Liver (tissue), 3 donors: Measurements from ENCODE around the gene PMP22.

Experiments used
- SP1 ChIP-seq: IDR thresholded peaks from 2 replicates; pipeline ENCODE4 v1.6.1; 2018; ENCODE audit warnings: antibody characterized with exemption, mild to moderate bottlenecking
- TF ChIP-seq, protein P1 (sequence below): fragments of 150-350 bp; IDR thresholded peaks from 2 replicates; pipeline ENCODE4 v1.5.1; 2017; ENCODE audit warnings: improper control_type of control experiment, low read depth, low read length; ENCODE audit not compliant: missing input control
- donor health status: healthy.
- donor health status: healthy.

GRCh38 chr17:15257796-15258512 lies 7.2 kb downstream of the PMP22 start:
- TF ChIP-seq, protein P1, sequence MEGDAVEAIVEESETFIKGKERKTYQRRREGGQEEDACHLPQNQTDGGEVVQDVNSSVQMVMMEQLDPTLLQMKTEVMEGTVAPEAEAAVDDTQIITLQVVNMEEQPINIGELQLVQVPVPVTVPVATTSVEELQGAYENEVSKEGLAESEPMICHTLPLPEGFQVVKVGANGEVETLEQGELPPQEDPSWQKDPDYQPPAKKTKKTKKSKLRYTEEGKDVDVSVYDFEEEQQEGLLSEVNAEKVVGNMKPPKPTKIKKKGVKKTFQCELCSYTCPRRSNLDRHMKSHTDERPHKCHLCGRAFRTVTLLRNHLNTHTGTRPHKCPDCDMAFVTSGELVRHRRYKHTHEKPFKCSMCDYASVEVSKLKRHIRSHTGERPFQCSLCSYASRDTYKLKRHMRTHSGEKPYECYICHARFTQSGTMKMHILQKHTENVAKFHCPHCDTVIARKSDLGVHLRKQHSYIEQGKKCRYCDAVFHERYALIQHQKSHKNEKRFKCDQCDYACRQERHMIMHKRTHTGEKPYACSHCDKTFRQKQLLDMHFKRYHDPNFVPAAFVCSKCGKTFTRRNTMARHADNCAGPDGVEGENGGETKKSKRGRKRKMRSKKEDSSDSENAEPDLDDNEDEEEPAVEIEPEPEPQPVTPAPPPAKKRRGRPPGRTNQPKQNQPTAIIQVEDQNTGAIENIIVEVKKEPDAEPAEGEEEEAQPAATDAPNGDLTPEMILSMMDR = no peak
- TF ChIP-seq SP1 = no peak
